Measurements from ENCODE around the gene FRMD4B. TPM values are rescaled to one million over a fixed set of nuclear protein-coding genes. Genes with fewer than 3 reads are reported as not detected.

The FRMD4B gene
- total and polyA plus RNA-seq, 2 donors (not counting 1 experiment from before 2014, with no cell fraction given): 0.86 to 1.2 TPM

- no peak for DNase-seq (ENCODE audit: low read depth in 2 of 2)
- Histone ChIP-seq H3K4me3 (replicated peaks in 1 of 4; ENCODE audit: control extremely low read depth in 1 of 4, insufficient read depth in 1 of 4, low read depth in 3 of 4, low read length in 4 of 4) (no peak overlapping the region), H2AFZ (ENCODE audit: low read length) (no peak overlapping the region), H3K79me2 (ENCODE audit: control insufficient read depth, insufficient read depth, low read length) (no peaks in the 10 kb centered on the region), H3K9me3 (ENCODE audit: control insufficient read depth, insufficient read depth, low read depth, low read length) (no peaks in the 10 kb centered on the region), H3K36me3 (ENCODE audit: control insufficient read depth, insufficient read depth, low read length) (no peaks in the 10 kb centered on the region), H3K9ac (ENCODE audit: insufficient read depth, low read length) (no peak overlapping the region), H3K4me2 (ENCODE audit: extremely low read depth, insufficient read depth, low read length) (no peak overlapping the region), H4K20me1 (ENCODE audit: control insufficient read depth, extremely low read depth, insufficient read depth, low read length) (no peaks in the 10 kb centered on the region), H3K4me1 (ENCODE audit: control insufficient read depth, extremely low read depth, insufficient read depth, low read length) (no peaks in the 10 kb centered on the region), H3K27me3 (ENCODE audit: control insufficient read depth, insufficient read depth, low read length) (no peaks in the 10 kb centered on the region), H3K27ac (ENCODE audit: insufficient read depth, low read length) (no peak overlapping the region)
- TF ChIP-seq EZH2 (IDR thresholded peaks at IDR 0.05; ENCODE audit: low read length, missing control alignments): no peak
Observed at GRCh38 chr3:69342074-69342473, 43.8 kb downstream of the FRMD4B start.

- DNase-seq (ENCODE audit: low read depth in 2 of 2): no peak
- no peaks in the 10 kb centered on the region for H3K4me1 ChIP-seq (ENCODE audit: control insufficient read depth, extremely low read depth, insufficient read depth, low read length)
- no peak overlapping the region for H3K4me3 ChIP-seq (replicated peaks in 1 of 4; ENCODE audit: control extremely low read depth in 1 of 4, insufficient read depth in 1 of 4, low read depth in 3 of 4, low read length in 4 of 4)
- no peaks in the 10 kb centered on the region for H3K27me3 ChIP-seq (ENCODE audit: control insufficient read depth, insufficient read depth, low read length)
- H3K9ac ChIP-seq (ENCODE audit: insufficient read depth, low read length): no peak overlapping the region
- no peak overlapping the region for H3K27ac ChIP-seq (ENCODE audit: insufficient read depth, low read length)
- no peak overlapping the region for H3K4me2 ChIP-seq (ENCODE audit: extremely low read depth, insufficient read depth, low read length)
- H3K36me3 ChIP-seq (ENCODE audit: control insufficient read depth, insufficient read depth, low read length): no peaks in the 10 kb centered on the region
- TF ChIP-seq EZH2 (IDR thresholded peaks at IDR 0.05; ENCODE audit: low read length, missing control alignments): no peak
- TF ChIP-seq CTCF (conservative IDR thresholded peaks at IDR 0.05 in 1 of 2, IDR thresholded peaks at IDR 0.05 in 1 of 2; ENCODE audit: low read depth in 1 of 2, low read length in 2 of 2): no peak
- no peaks in the 10 kb centered on the region for H3K79me2 ChIP-seq (ENCODE audit: control insufficient read depth, insufficient read depth, low read length)
- no peaks in the 10 kb centered on the region for H3K9me3 ChIP-seq (ENCODE audit: control insufficient read depth, insufficient read depth, low read depth, low read length)
- no peak overlapping the region for H2AFZ ChIP-seq (ENCODE audit: low read length)
- H4K20me1 ChIP-seq (ENCODE audit: control insufficient read depth, extremely low read depth, insufficient read depth, low read length): no peaks in the 10 kb centered on the region
Observed at GRCh38 chr3:69339760-69340159, 46.1 kb downstream of the FRMD4B start.

GRCh38 chr3:69338911-69339310 lies 47.0 kb downstream of the FRMD4B start:
- no peaks in the 10 kb centered on the region for H3K4me1 ChIP-seq (ENCODE audit: control insufficient read depth, extremely low read depth, insufficient read depth, low read length)
- no peak overlapping the region for H3K4me3 ChIP-seq (replicated peaks in 1 of 4; ENCODE audit: control extremely low read depth in 1 of 4, insufficient read depth in 1 of 4, low read depth in 3 of 4, low read length in 4 of 4)
- no peaks in the 10 kb centered on the region for H3K79me2 ChIP-seq (ENCODE audit: control insufficient read depth, insufficient read depth, low read length)

More at GRCh38 chr3:69338911-69339310, 47.0 kb downstream of the FRMD4B start:
- no peak for DNase-seq (ENCODE audit: low read depth in 2 of 2)
- no peak overlapping the region for H3K4me2 ChIP-seq (ENCODE audit: extremely low read depth, insufficient read depth, low read length)
- H3K36me3 ChIP-seq (ENCODE audit: control insufficient read depth, insufficient read depth, low read length): no peaks in the 10 kb centered on the region
- H3K9ac ChIP-seq (ENCODE audit: insufficient read depth, low read length): no peak overlapping the region
- H3K27me3 ChIP-seq (ENCODE audit: control insufficient read depth, insufficient read depth, low read length): no peaks in the 10 kb centered on the region
- H3K9me3 ChIP-seq (ENCODE audit: control insufficient read depth, insufficient read depth, low read depth, low read length): no peaks in the 10 kb centered on the region
- no peak overlapping the region for H2AFZ ChIP-seq (ENCODE audit: low read length)
- no peaks in the 10 kb centered on the region for H4K20me1 ChIP-seq (ENCODE audit: control insufficient read depth, extremely low read depth, insufficient read depth, low read length)
- TF ChIP-seq CTCF (conservative IDR thresholded peaks at IDR 0.05 in 1 of 2, IDR thresholded peaks at IDR 0.05 in 1 of 2; ENCODE audit: low read depth in 1 of 2, low read length in 2 of 2) (no peak), EZH2 (IDR thresholded peaks at IDR 0.05; ENCODE audit: low read length, missing control alignments) (no peak)
- H3K27ac ChIP-seq (ENCODE audit: insufficient read depth, low read length): no peak overlapping the region
